ENCODE results near the gene NOC4L. TPM values are rescaled to one million over a fixed set of nuclear protein-coding genes. Genes with fewer than 3 reads are reported as not detected.
A peak's percentile ranks its signal among the peaks of the same experiment; 100 is the strongest.

The NOC4L gene
- total RNA-seq, 1 donor from 2014 or later: 16.5 TPM

GRCh38 chr12:132158677-132159554 is 14.7 kb downstream of the NOC4L start:
- Mint-ChIP-seq H3K4me3 (ENCODE audit: unreplicated experiment) (no peak overlapping the region), H3K36me3 (ENCODE audit: low read depth, unreplicated experiment) (peaks cover 3% of the 10 kb centered on the region), H3K9me3 (ENCODE audit: unreplicated experiment) (peaks cover 2% of the 10 kb centered on the region), H3K27me3 (ENCODE audit: low read depth, unreplicated experiment) (peaks cover 10% of the 10 kb centered on the region), H3K4me1 (ENCODE audit: low read depth, unreplicated experiment) (no peaks in the 10 kb centered on the region), H3K27ac (ENCODE audit: unreplicated experiment) (no peak overlapping the region)
- DNase-seq (ENCODE audit: low read depth) (no peak), FAIRE-seq (no peak)
- Histone ChIP-seq H3K4me2 (ENCODE audit: low read length) (no peak overlapping the region), H3K9me3 (ENCODE audit: insufficient read depth, low read depth, low read length) (peaks cover 27% of the 10 kb centered on the region), H3K79me2 (ENCODE audit: insufficient read depth, low read length) (no peaks in the 10 kb centered on the region), H3K27ac (ENCODE audit: low read depth, low read length) (no peak overlapping the region), H3K27me3 (ENCODE audit: insufficient read depth, low read length) (no peaks in the 10 kb centered on the region), H3K9ac (ENCODE audit: low read length) (no peak overlapping the region), H3K4me3 (ENCODE audit: insufficient read depth, low read depth, low read length) (no peak overlapping the region), H3K4me1 (ENCODE audit: insufficient read depth, low read length) (peaks cover 11% of the 10 kb centered on the region), H3K36me3 (ENCODE audit: insufficient read depth, low read length) (peaks cover 15% of the 10 kb centered on the region), H2AFZ (ENCODE audit: low read depth, low read length) (no peak overlapping the region), H4K20me1 (ENCODE audit: insufficient read depth, low read length) (peaks cover 59% of the 10 kb centered on the region)
- TF ChIP-seq CTCF (IDR thresholded peaks at IDR 0.05; ENCODE audit: insufficient read depth, low read depth, low read length) (no peak), EZH2 (IDR thresholded peaks at IDR 0.05; ENCODE audit: insufficient read depth, low read length) (no peak)

- Histone ChIP-seq H3K79me2 (ENCODE audit: insufficient read depth, low read length) (no peaks in the 10 kb centered on the region), H3K4me1 (ENCODE audit: insufficient read depth, low read length) (peaks cover 11% of the 10 kb centered on the region), H3K9ac (ENCODE audit: low read length) (no peak overlapping the region), H4K20me1 (ENCODE audit: insufficient read depth, low read length) (peaks cover 52% of the 10 kb centered on the region), H3K27me3 (ENCODE audit: insufficient read depth, low read length) (no peaks in the 10 kb centered on the region), H3K4me3 (ENCODE audit: insufficient read depth, low read depth, low read length) (no peak overlapping the region), H3K36me3 (ENCODE audit: insufficient read depth, low read length) (peaks cover 15% of the 10 kb centered on the region), H2AFZ (ENCODE audit: low read depth, low read length) (no peak overlapping the region), H3K9me3 (ENCODE audit: insufficient read depth, low read depth, low read length) (peaks cover 27% of the 10 kb centered on the region), H3K4me2 (ENCODE audit: low read length) (no peak overlapping the region), H3K27ac (ENCODE audit: low read depth, low read length) (no peak overlapping the region)
- H3K36me3 Mint-ChIP-seq (ENCODE audit: low read depth, unreplicated experiment): peaks cover 3% of the 10 kb centered on the region
- FAIRE-seq (no peak), DNase-seq (ENCODE audit: low read depth) (no peak)
- no peak overlapping the region for H3K27ac Mint-ChIP-seq (ENCODE audit: unreplicated experiment)
- TF ChIP-seq CTCF (IDR thresholded peaks at IDR 0.05; ENCODE audit: insufficient read depth, low read depth, low read length) (no peak), EZH2 (IDR thresholded peaks at IDR 0.05; ENCODE audit: insufficient read depth, low read length) (no peak)
- peaks cover 2% of the 10 kb centered on the region for H3K9me3 Mint-ChIP-seq (ENCODE audit: unreplicated experiment)
- H3K4me3 Mint-ChIP-seq (ENCODE audit: unreplicated experiment): no peak overlapping the region
- peaks cover 17% of the 10 kb centered on the region for H3K27me3 Mint-ChIP-seq (ENCODE audit: low read depth, unreplicated experiment)
- H3K4me1 Mint-ChIP-seq (ENCODE audit: low read depth, unreplicated experiment): no peaks in the 10 kb centered on the region
Measured at GRCh38 chr12:132159555-132160003, 15.3 kb downstream of the NOC4L start.

GRCh38 chr12:132160016-132160415 is 15.8 kb downstream of the NOC4L start:
- Histone ChIP-seq H3K79me2 (ENCODE audit: insufficient read depth, low read length) (no peaks in the 10 kb centered on the region), H3K27ac (ENCODE audit: low read depth, low read length) (no peak overlapping the region), H3K27me3 (ENCODE audit: insufficient read depth, low read length) (no peaks in the 10 kb centered on the region), H3K4me2 (ENCODE audit: low read length) (no peak overlapping the region), H3K9ac (ENCODE audit: low read length) (no peak overlapping the region), H3K4me3 (ENCODE audit: insufficient read depth, low read depth, low read length) (no peak overlapping the region), H3K4me1 (ENCODE audit: insufficient read depth, low read length) (peaks cover 11% of the 10 kb centered on the region), H2AFZ (ENCODE audit: low read depth, low read length) (no peak overlapping the region), H4K20me1 (ENCODE audit: insufficient read depth, low read length) (peaks cover 51% of the 10 kb centered on the region), H3K9me3 (ENCODE audit: insufficient read depth, low read depth, low read length) (peaks cover 27% of the 10 kb centered on the region), H3K36me3 (ENCODE audit: insufficient read depth, low read length) (peaks cover 15% of the 10 kb centered on the region)
- DNase-seq (ENCODE audit: low read depth): no peak
- Mint-ChIP-seq H3K27me3 (ENCODE audit: low read depth, unreplicated experiment) (peaks cover 17% of the 10 kb centered on the region), H3K4me3 (ENCODE audit: unreplicated experiment) (no peak overlapping the region), H3K4me1 (ENCODE audit: low read depth, unreplicated experiment) (no peaks in the 10 kb centered on the region), H3K36me3 (ENCODE audit: low read depth, unreplicated experiment) (peaks cover 3% of the 10 kb centered on the region), H3K9me3 (ENCODE audit: unreplicated experiment) (peaks cover 2% of the 10 kb centered on the region), H3K27ac (ENCODE audit: unreplicated experiment) (peak overlapping the region; percentile 92)
- TF ChIP-seq CTCF (IDR thresholded peaks at IDR 0.05; ENCODE audit: insufficient read depth, low read depth, low read length) (no peak), EZH2 (IDR thresholded peaks at IDR 0.05; ENCODE audit: insufficient read depth, low read length) (no peak)
- FAIRE-seq: no peak
